Measurements from ENCODE around the gene C1QTNF1. TPM values are rescaled to one million over a fixed set of nuclear protein-coding genes. Genes with fewer than 3 reads are reported as not detected.

Gene C1QTNF1
- total and polyA plus RNA-seq, 2 experiments from 2014 or later, result 9.5 to 13.3 TPM

DNA sequence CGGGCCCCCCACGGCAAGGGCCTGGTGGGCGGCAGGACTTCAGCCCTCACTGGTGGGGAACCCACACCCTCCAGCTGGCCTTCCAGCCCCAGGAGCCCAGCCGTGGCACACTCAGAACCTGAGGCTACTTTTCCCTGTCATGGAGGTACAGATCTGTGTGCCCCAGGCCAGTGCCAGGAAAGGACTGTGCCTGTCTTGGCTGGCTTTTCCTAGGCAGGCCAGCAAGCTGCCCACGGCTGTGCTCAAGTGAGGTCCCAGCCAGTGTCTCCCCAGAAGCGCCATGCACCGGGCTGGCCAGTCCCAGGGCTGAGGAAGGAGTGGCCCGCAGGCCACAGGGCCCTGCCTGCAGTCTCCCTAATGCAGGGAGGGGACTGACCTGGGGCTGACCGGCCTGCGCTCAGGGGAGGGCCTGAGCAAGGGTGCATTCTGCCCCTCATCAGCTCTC is 67.3 kb downstream of the C1QTNF1 start:
- H3K4me3 ChIP-seq, result no peak overlapping the region
- H3K4me1 ChIP-seq (ENCODE audit: insufficient read depth), result no peaks in the 10 kb centered on the region
- no peak overlapping the region for H3K27ac ChIP-seq
- no peak overlapping the region for H2AFZ ChIP-seq
- no peak for DNase-seq (ENCODE audit: low spot score)
- no peaks in the 10 kb centered on the region for H3K9me3 ChIP-seq (ENCODE audit: low read depth)
- no peaks in the 10 kb centered on the region for H3K27me3 ChIP-seq
- no peaks in the 10 kb centered on the region for H3K36me3 ChIP-seq (replicated peaks; ENCODE audit: insufficient read depth, low read depth)
- WGBS (ENCODE audit: low lambda C conversion rate, missing lambda C conversion rate), result 93% methylated on average over 10 of the region's 10 CpGs
- no peaks in the 10 kb centered on the region for H3K9me2 ChIP-seq (replicated peaks; ENCODE audit: insufficient read depth)
- H3K79me2 ChIP-seq, result no peaks in the 10 kb centered on the region
- peaks cover 2% of the 10 kb centered on the region for H4K20me1 ChIP-seq (ENCODE audit: insufficient read depth, poor library complexity, severe bottlenecking)
- no peak overlapping the region for H3K4me2 ChIP-seq
- no peak for TF ChIP-seq EZH2phosphoT487 (IDR thresholded peaks at IDR 0.05; ENCODE audit: low read depth, severe bottlenecking, unreplicated experiment)
- TF ChIP-seq EZH2 (IDR thresholded peaks at IDR 0.05; ENCODE audit: borderline replicate concordance), result no peak
- TF ChIP-seq CTCF (IDR thresholded peaks at IDR 0.05; ENCODE audit: poor library complexity), result no peak

DNA sequence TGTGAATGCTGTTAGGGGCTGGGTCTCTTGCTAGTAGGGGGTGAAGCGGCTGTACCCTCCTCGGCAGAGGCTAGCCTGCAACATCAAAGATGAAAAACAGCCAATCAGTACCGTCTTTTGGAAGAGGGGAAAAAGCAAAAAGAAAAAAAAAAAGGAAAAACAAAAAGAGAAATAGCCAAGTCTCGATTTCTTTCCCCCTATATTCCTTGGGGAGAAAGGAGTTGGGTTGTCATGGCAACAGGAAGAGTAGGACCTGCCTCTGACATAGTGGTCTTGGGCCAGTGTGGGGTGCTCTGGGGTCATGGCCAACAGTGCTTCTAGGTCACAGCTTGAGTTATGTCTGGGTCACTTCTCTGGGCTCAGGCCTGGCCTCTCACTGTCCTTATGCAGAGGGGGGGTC is 68.6 kb downstream of the C1QTNF1 start:
- WGBS (ENCODE audit: low lambda C conversion rate, missing lambda C conversion rate), result 86% methylated on average over 4 of the region's 4 CpGs
- no peak overlapping the region for H3K4me2 ChIP-seq
- no peak overlapping the region for H3K4me3 ChIP-seq
- H3K27me3 ChIP-seq, result peaks cover under 1% of the 10 kb centered on the region
- DNase-seq (ENCODE audit: low spot score), result no peak
- H3K9me3 ChIP-seq (ENCODE audit: low read depth), result no peaks in the 10 kb centered on the region
- H3K79me2 ChIP-seq, result no peaks in the 10 kb centered on the region
- H3K9me2 ChIP-seq (replicated peaks; ENCODE audit: insufficient read depth), result no peaks in the 10 kb centered on the region
- no peak overlapping the region for H2AFZ ChIP-seq
- no peaks in the 10 kb centered on the region for H3K4me1 ChIP-seq (ENCODE audit: insufficient read depth)
- TF ChIP-seq EZH2phosphoT487 (IDR thresholded peaks at IDR 0.05; ENCODE audit: low read depth, severe bottlenecking, unreplicated experiment) (no peak), EZH2 (IDR thresholded peaks at IDR 0.05; ENCODE audit: borderline replicate concordance) (no peak), CTCF (IDR thresholded peaks at IDR 0.05; ENCODE audit: poor library complexity) (no peak)
- no peak overlapping the region for H3K27ac ChIP-seq
- H3K36me3 ChIP-seq (replicated peaks; ENCODE audit: insufficient read depth, low read depth), result no peaks in the 10 kb centered on the region
- H4K20me1 ChIP-seq (ENCODE audit: insufficient read depth, poor library complexity, severe bottlenecking), result peaks cover 2% of the 10 kb centered on the region

GRCh38 chr17:79093270-79093669 is 69.3 kb downstream of the C1QTNF1 start:
- Histone ChIP-seq H3K27me3 (peaks cover 7% of the 10 kb centered on the region), H3K4me1 (ENCODE audit: insufficient read depth) (no peaks in the 10 kb centered on the region), H3K9me3 (ENCODE audit: low read depth) (no peaks in the 10 kb centered on the region), H4K20me1 (ENCODE audit: insufficient read depth, poor library complexity, severe bottlenecking) (no peaks in the 10 kb centered on the region), H2AFZ (no peak overlapping the region), H3K27ac (no peak overlapping the region), H3K4me2 (no peak overlapping the region), H3K79me2 (no peaks in the 10 kb centered on the region), H3K36me3 (replicated peaks; ENCODE audit: insufficient read depth, low read depth) (no peaks in the 10 kb centered on the region), H3K9me2 (replicated peaks; ENCODE audit: insufficient read depth) (no peaks in the 10 kb centered on the region), H3K4me3 (no peak overlapping the region)
- 83% methylated on average over 8 of the region's 8 CpGs for WGBS (ENCODE audit: low lambda C conversion rate, missing lambda C conversion rate)
- DNase-seq (ENCODE audit: low spot score), result no peak
- TF ChIP-seq EZH2 (IDR thresholded peaks at IDR 0.05; ENCODE audit: borderline replicate concordance), result no peak
- TF ChIP-seq EZH2phosphoT487 (IDR thresholded peaks at IDR 0.05; ENCODE audit: low read depth, severe bottlenecking, unreplicated experiment), result no peak
- TF ChIP-seq CTCF (IDR thresholded peaks at IDR 0.05; ENCODE audit: poor library complexity), result no peak

- Histone ChIP-seq H2AFZ (no peak overlapping the region), H3K9me3 (ENCODE audit: low read depth) (no peaks in the 10 kb centered on the region), H3K4me3 (no peak overlapping the region), H3K36me3 (replicated peaks; ENCODE audit: insufficient read depth, low read depth) (no peaks in the 10 kb centered on the region), H3K9me2 (replicated peaks; ENCODE audit: insufficient read depth) (no peaks in the 10 kb centered on the region), H3K27me3 (peaks cover 13% of the 10 kb centered on the region), H3K27ac (no peak overlapping the region), H3K4me1 (ENCODE audit: insufficient read depth) (no peaks in the 10 kb centered on the region), H4K20me1 (ENCODE audit: insufficient read depth, poor library complexity, severe bottlenecking) (no peaks in the 10 kb centered on the region), H3K4me2 (no peak overlapping the region), H3K79me2 (no peaks in the 10 kb centered on the region)
- no peak for DNase-seq (ENCODE audit: low spot score)
- no peak for TF ChIP-seq EZH2phosphoT487 (IDR thresholded peaks at IDR 0.05; ENCODE audit: low read depth, severe bottlenecking, unreplicated experiment)
- no peak for TF ChIP-seq EZH2 (IDR thresholded peaks at IDR 0.05; ENCODE audit: borderline replicate concordance)
- TF ChIP-seq CTCF (IDR thresholded peaks at IDR 0.05; ENCODE audit: poor library complexity), result no peak
- 89% methylated on average over 8 of the region's 17 CpGs for WGBS (ENCODE audit: low lambda C conversion rate, missing lambda C conversion rate)
Measured at GRCh38 chr17:79094261-79094660, 70.3 kb downstream of the C1QTNF1 start.

Data from hepatocyte (in vitro differentiated cells).